GM19240 (cell line): ENCODE data around the gene VIL1.

Experiments
- DNase-seq: peaks from one replicate; pipeline ENCODE4 v3.0.0; 2011; ENCODE audit warnings: low spot score; ENCODE audit not compliant: insufficient read length

VIL1 gene

DNA sequence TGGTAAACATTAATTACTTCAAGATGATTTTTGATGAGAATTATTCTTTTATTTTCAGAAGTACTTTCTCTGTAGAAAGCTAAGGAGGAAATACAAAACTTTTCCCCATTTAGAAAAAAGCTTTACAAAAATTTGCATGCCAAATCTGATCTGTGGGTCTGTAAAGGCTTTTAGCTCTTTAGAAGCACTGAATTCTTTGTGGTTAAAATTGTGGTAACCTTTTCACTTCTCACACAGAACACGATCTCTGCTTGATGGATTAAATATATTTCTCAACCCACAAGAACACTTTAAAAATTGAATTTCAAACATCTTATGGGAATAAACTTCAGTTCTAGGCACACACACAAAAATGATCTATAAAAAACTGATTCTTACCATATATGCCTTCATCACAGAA is 63.7 kb downstream of the VIL1 start:
- no peak for DNase-seq

GRCh38 chr2:218485986-218486667 is 67.2 kb downstream of the VIL1 start:
- DNase-seq = no peak

DNA sequence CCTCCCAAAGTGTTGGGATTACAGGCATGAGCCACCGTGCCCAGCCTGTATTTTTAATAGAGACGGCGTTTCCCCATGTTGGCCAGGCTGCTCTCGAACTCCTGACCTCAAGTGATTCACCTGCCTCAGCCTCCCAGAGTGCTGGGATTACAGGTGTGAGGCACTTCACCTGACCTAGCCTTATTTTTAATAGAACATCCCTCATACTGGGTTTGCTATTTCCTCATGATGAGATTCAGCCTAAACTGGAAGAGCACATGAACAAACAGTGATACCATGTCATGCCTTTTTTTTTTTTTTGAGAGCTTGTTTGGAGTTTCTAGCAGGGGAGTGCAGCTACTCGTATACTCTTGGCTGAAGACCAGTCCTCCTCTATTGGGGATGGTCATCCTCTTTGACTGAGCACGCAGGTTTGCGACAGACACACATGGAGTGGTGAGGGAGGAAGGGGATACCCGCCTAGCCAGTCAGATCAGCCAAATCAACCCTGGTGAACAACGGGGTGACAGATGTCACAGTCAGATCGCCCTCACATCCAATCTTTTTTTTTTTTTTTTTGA is 81.7 kb downstream of the VIL1 start:
- no peak for DNase-seq

DNA sequence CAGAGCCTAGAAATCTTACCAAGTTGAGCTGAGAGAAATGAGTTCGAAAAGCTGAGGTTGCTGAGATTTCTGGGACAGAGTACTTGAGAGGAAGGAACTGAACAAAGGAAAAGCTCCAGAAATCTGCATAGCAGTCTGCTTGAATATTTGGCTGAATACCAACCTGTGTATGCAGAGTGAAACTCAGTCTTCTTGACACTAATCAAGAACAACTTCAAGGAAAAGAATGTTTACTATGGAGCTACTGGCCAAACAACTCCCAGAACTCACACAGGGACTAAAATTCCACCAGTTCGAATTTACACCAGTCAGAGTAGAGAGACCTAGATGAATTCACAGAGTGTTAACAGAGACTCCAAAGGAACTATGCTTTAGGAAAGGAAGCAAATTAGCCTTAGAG is 82.7 kb downstream of the VIL1 start:
- DNase-seq = no peak
